ENCODE data around the gene LRCH1. TPM values are rescaled to one million over a fixed set of nuclear protein-coding genes. Genes with fewer than 3 reads are reported as not detected.

The LRCH1 gene
- total RNA-seq, 1 donor from 2014 or later, result 2.9 TPM

DNA sequence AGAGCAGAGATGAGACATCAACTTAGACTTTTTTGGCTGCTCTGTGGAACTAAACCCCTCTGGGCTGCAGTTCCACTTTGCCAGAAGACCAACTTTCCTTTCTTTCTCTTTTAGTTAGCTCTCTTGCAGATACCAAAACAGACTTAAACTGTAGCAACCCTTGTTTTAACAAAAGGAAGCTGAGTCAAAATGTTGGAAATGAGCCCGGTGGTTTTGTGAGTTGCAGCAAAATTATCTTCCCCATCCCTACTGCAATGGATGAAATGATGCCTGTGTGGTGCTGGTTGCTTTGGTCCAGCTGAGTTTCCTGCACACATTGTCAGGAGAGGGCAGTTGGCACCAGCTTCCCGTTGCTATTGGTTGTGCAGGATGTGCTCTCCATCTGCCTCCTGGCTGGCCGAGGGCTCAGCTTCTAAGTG, 115.3 kb downstream of the LRCH1 start:
- Histone ChIP-seq H3K36me3 (no peaks in the 10 kb centered on the region), H3K4me3 (no peak overlapping the region), H4K20me1 (ENCODE audit: low read depth) (no peaks in the 10 kb centered on the region), H3K9me3 (ENCODE audit: low read depth) (no peaks in the 10 kb centered on the region), H3F3A (ENCODE audit: low read depth) (peaks cover 4% of the 10 kb centered on the region), H2AFZ (replicated peaks) (no peak overlapping the region), H3K9ac (no peak overlapping the region), H3K4me1 (peaks cover 28% of the 10 kb centered on the region), H3K27me3 (no peaks in the 10 kb centered on the region), H3K79me2 (ENCODE audit: low read depth) (no peaks in the 10 kb centered on the region), H3K27ac (no peak overlapping the region), H3K4me2 (no peak overlapping the region)
- DNase-seq (ENCODE audit: low spot score), result no peak
- no peaks in the 10 kb centered on the region for H3K9me3 Mint-ChIP-seq
- TF ChIP-seq EZH2 (IDR thresholded peaks at IDR 0.05), result no peak
- TF ChIP-seq, protein P1, sequence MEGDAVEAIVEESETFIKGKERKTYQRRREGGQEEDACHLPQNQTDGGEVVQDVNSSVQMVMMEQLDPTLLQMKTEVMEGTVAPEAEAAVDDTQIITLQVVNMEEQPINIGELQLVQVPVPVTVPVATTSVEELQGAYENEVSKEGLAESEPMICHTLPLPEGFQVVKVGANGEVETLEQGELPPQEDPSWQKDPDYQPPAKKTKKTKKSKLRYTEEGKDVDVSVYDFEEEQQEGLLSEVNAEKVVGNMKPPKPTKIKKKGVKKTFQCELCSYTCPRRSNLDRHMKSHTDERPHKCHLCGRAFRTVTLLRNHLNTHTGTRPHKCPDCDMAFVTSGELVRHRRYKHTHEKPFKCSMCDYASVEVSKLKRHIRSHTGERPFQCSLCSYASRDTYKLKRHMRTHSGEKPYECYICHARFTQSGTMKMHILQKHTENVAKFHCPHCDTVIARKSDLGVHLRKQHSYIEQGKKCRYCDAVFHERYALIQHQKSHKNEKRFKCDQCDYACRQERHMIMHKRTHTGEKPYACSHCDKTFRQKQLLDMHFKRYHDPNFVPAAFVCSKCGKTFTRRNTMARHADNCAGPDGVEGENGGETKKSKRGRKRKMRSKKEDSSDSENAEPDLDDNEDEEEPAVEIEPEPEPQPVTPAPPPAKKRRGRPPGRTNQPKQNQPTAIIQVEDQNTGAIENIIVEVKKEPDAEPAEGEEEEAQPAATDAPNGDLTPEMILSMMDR (IDR thresholded peaks at IDR 0.05), result no peak
- no peak for TF ChIP-seq EZH2phosphoT487 (IDR thresholded peaks at IDR 0.05)
- H3K27me3 Mint-ChIP-seq (ENCODE audit: insufficient read depth, low read depth), result no peaks in the 10 kb centered on the region
- peaks cover 28% of the 10 kb centered on the region for H3K4me1 Mint-ChIP-seq
- peaks cover 12% of the 10 kb centered on the region for H3K36me3 Mint-ChIP-seq
- H3K27ac Mint-ChIP-seq, result no peak overlapping the region
- no peak overlapping the region for H3K4me3 Mint-ChIP-seq

DNA sequence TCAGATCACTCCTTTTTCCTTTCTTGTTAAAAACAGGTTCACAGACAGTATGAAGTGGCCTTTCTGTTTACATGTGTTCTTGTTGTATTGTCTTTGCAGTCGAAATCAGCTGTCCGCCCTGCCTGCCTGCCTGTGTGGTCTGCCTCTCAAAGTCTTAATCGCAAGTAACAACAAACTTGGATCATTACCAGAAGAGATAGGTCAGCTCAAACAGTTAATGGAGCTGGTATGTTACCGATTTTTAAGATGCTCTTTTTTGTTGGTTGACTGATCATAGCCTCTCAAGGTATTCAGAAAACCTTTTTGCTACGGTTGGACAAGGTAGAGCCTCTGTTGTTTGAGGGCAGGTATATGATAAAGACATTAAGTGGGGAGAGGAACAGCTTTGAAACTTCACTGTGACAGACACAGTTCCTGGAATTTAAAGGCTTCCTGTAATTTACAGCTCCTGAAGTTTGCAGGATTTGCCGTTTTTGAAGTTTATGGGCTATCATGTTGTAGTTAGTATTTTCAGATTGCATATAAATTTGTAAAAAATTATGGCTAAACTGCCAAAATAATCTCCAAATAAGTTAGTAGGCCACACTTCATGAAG, 116.1 kb downstream of the LRCH1 start:
- TF ChIP-seq EZH2 (IDR thresholded peaks at IDR 0.05) (no peak), EZH2phosphoT487 (IDR thresholded peaks at IDR 0.05) (no peak)
- Mint-ChIP-seq H3K4me3 (no peak overlapping the region), H3K27me3 (ENCODE audit: insufficient read depth, low read depth) (no peaks in the 10 kb centered on the region)

DNA sequence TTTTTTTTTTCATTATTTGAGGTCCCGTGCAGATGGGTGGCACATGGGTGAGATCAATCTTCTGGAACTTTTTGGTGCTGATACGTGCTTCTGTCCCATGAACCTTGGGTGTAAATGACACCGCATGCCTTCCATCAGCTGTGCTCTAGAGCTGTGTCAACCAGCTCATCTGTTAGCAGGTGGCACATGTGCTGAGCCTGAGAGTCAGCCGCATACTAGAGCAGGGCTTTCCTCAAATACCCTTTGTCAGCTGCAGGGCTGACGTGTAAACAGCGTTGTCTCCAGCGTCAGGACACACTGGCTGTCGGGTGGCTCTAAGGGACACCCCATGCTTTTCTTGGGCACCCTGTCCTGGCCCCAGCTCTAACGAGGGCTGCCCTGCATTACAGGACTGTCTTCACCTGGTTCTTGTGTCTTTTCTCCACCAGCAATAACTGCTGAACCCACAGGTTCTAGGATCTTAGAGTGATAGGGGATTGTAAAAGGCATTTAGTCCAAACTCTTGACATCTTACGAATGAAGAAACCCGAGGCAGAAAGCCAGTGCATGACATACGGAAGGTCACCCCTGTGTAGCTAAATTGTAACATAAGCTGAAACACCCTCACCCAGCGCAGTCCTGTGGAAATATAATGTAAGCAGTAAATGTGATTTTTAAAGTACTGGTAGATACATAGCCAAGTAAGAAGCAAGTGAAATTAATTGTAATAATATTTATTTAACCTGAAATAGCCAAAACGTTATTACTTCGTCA, 119.5 kb downstream of the LRCH1 start:
- H3K36me3 Mint-ChIP-seq, result peaks cover 14% of the 10 kb centered on the region
- no peak overlapping the region for H2AFZ ChIP-seq (replicated peaks)
- H3K9me3 ChIP-seq (ENCODE audit: low read depth), result no peaks in the 10 kb centered on the region
- H3K4me3 Mint-ChIP-seq, result no peak overlapping the region
- no peaks in the 10 kb centered on the region for H3K4me1 ChIP-seq
- H3F3A ChIP-seq (ENCODE audit: low read depth), result no peaks in the 10 kb centered on the region
- no peak overlapping the region for H3K27ac Mint-ChIP-seq
- no peaks in the 10 kb centered on the region for H3K36me3 ChIP-seq
- H3K9me3 Mint-ChIP-seq, result no peaks in the 10 kb centered on the region
- no peaks in the 10 kb centered on the region for H3K27me3 ChIP-seq
- TF ChIP-seq, protein P1 (IDR thresholded peaks at IDR 0.05), result no peak
- TF ChIP-seq EZH2phosphoT487 (IDR thresholded peaks at IDR 0.05), result no peak
- no peak for TF ChIP-seq EZH2 (IDR thresholded peaks at IDR 0.05)
- no peak overlapping the region for H3K27ac ChIP-seq
- no peak for DNase-seq (ENCODE audit: low spot score)
- H3K9ac ChIP-seq, result no peak overlapping the region
- H3K27me3 Mint-ChIP-seq (ENCODE audit: insufficient read depth, low read depth), result no peaks in the 10 kb centered on the region
- no peak overlapping the region for H3K4me2 ChIP-seq
- no peaks in the 10 kb centered on the region for H4K20me1 ChIP-seq (ENCODE audit: low read depth)
- H3K4me1 Mint-ChIP-seq, result peaks cover 4% of the 10 kb centered on the region
- H3K4me3 ChIP-seq, result no peak overlapping the region
- no peaks in the 10 kb centered on the region for H3K79me2 ChIP-seq (ENCODE audit: low read depth)

More for the DNA sequence above, 116.1 kb downstream of the LRCH1 start:
- Histone ChIP-seq H3F3A (ENCODE audit: low read depth) (peaks cover 4% of the 10 kb centered on the region), H3K36me3 (no peaks in the 10 kb centered on the region), H2AFZ (replicated peaks) (no peak overlapping the region), H3K9ac (no peak overlapping the region), H3K27me3 (no peaks in the 10 kb centered on the region), H3K79me2 (ENCODE audit: low read depth) (no peaks in the 10 kb centered on the region), H3K4me2 (no peak overlapping the region), H3K4me3 (no peak overlapping the region), H4K20me1 (ENCODE audit: low read depth) (no peaks in the 10 kb centered on the region), H3K9me3 (ENCODE audit: low read depth) (no peaks in the 10 kb centered on the region), H3K27ac (no peak overlapping the region), H3K4me1 (peaks cover 22% of the 10 kb centered on the region)
- Mint-ChIP-seq H3K27ac (no peak overlapping the region), H3K4me1 (peaks cover 25% of the 10 kb centered on the region), H3K36me3 (peaks cover 12% of the 10 kb centered on the region), H3K9me3 (no peaks in the 10 kb centered on the region)
- DNase-seq (ENCODE audit: low spot score), result no peak

DNA sequence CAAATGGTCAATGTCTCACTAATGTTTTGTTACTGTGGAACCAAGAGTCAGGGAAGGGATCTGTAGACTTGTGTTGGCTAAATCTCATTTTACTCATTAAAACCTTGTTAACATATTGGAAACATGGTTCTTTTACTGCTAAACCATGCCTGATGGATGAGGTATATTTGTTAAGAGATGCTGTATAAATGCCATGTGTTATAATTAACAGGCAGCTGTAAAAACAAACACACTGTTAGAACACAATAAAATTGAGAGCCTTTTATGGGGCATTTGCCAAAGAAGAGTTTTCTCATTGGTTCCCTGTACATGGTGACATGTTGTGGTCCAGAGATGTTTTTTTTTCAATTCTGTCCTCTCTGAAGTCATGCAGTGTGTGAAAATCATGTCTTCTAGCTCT, 122.0 kb downstream of the LRCH1 start:
- H3K4me1 ChIP-seq, result peaks cover 16% of the 10 kb centered on the region
- no peak overlapping the region for H3K4me3 ChIP-seq
- H3K36me3 Mint-ChIP-seq, result peaks cover 12% of the 10 kb centered on the region
- H3K4me2 ChIP-seq, result no peak overlapping the region
- H3K36me3 ChIP-seq, result no peaks in the 10 kb centered on the region
- H3K27ac Mint-ChIP-seq, result no peak overlapping the region
- no peak overlapping the region for H3K4me3 Mint-ChIP-seq
- no peaks in the 10 kb centered on the region for H4K20me1 ChIP-seq (ENCODE audit: low read depth)
- no peak overlapping the region for H2AFZ ChIP-seq (replicated peaks)
- no peak for DNase-seq (ENCODE audit: low spot score)
- H3K27me3 ChIP-seq, result no peaks in the 10 kb centered on the region
- H3K79me2 ChIP-seq (ENCODE audit: low read depth), result no peaks in the 10 kb centered on the region
- H3F3A ChIP-seq (ENCODE audit: low read depth), result peaks cover 9% of the 10 kb centered on the region
- H3K9me3 Mint-ChIP-seq, result no peaks in the 10 kb centered on the region
- H3K27me3 Mint-ChIP-seq (ENCODE audit: insufficient read depth, low read depth), result no peaks in the 10 kb centered on the region
- no peak overlapping the region for H3K27ac ChIP-seq
- no peaks in the 10 kb centered on the region for H3K9me3 ChIP-seq (ENCODE audit: low read depth)
- TF ChIP-seq EZH2 (IDR thresholded peaks at IDR 0.05) (no peak), EZH2phosphoT487 (IDR thresholded peaks at IDR 0.05) (no peak)
- TF ChIP-seq, protein P1 (IDR thresholded peaks at IDR 0.05), result no peak
- H3K9ac ChIP-seq, result no peak overlapping the region
- H3K4me1 Mint-ChIP-seq, result peaks cover 4% of the 10 kb centered on the region
